ENCODE results near the gene BLCAP.
"Not testable (repeated sequence)": the region's sequence is repeated elsewhere in the genome, so short reads cannot be mapped to it uniquely, and the experiment has no call there.

The BLCAP gene

DNA sequence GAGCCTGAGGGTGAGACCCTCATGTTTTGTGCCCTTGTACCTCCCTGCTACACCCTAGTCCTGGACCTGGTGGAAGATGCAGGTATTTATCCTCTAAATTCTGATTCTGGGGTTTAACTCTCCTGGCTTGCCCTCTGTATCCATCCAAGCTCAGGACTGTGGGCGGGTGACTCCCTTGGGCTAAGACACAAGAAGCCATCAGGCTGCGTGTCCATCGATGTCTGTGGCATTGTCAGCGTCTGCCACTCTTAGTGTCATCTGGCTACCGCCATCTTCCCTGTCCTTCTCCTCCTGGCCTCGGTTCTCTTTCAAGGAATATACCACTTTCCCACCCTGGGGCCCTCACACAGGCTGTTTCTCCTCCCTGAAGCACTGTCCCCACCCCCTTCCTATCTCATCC lies 28.9 kb upstream of the BLCAP start:
- no peak for DNase-seq (ENCODE audit: low read depth)

GRCh38 chr20:37554721-37555298 lies 27.1 kb upstream of the BLCAP start:
- not testable (repeated sequence) for DNase-seq (ENCODE audit: low read depth)

- DNase-seq (ENCODE audit: low read depth), result no peak
Observed at GRCh38 chr20:37552415-37552814, 24.7 kb upstream of the BLCAP start.

GRCh38 chr20:37551660-37552059 lies 24.0 kb upstream of the BLCAP start:
- DNase-seq (ENCODE audit: low read depth), result not testable (repeated sequence)

DNA sequence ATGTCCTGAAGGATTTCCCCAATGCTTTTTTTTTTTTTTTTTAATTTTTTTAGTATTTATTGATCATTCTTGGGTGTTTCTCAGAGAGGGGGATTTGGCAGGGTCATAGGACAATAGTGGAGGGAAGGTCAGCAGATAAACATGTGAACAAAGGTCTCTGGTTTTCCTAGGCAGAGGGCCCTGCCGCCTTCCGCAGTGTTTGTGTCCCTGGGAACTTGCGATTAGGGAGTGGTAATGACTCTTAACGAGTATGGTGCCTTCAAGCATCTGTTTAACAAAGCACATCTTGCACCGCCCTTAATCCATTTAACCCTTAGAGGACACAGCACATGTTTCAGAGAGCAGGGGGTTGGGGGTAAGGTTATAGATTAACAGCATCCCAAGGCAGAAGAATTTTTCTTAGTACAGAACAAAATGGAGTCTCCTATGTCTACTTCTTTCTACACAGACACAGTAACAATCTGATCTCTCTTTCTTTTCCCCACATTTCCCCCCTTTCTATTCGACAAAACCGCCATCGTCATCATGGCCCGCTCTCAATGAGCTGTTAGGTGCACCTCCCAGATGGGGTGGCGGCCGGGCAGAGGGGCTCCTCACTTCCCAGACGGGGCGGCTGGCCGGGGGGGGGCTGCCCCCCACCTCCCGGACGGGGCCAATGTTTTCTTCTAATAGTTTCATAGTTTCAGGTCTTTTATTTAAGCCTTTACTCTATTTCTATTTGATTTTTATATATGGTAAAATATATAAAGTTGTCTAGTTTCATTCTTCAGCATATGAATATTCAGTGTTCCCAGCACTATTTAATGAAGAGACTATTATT lies 22.6 kb upstream of the BLCAP start:
- DNase-seq (ENCODE audit: low read depth), result not testable (repeated sequence)

GRCh38 chr20:37547912-37548311 lies 20.2 kb upstream of the BLCAP start:
- no peak for DNase-seq (ENCODE audit: low read depth)

- DNase-seq (ENCODE audit: low read depth), result no peak
Observed at GRCh38 chr20:37545516-37545915, 17.8 kb upstream of the BLCAP start.

- DNase-seq (ENCODE audit: low read depth), result no peak
Observed at GRCh38 chr20:37544386-37544785, 16.7 kb upstream of the BLCAP start.

DNA sequence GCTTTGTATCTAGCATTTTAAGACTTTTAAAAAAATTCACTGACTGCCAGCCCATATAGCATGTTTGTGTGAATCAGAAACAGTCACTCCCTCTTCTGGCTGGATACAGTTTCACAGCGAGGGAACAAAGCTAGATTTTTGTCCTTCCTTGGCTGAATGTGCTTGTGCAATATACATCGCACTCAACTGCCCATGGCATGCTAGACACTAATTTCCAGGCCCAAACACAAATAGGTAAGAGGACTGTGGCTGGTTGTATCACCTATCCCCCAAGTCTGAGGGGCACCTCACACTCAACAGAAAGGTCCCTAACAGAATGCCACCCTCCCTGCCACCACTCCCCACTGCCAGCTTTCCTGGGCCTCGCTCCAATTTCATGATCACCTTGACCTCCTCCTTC lies 16.2 kb upstream of the BLCAP start:
- DNase-seq (ENCODE audit: low read depth), result no peak

DNA sequence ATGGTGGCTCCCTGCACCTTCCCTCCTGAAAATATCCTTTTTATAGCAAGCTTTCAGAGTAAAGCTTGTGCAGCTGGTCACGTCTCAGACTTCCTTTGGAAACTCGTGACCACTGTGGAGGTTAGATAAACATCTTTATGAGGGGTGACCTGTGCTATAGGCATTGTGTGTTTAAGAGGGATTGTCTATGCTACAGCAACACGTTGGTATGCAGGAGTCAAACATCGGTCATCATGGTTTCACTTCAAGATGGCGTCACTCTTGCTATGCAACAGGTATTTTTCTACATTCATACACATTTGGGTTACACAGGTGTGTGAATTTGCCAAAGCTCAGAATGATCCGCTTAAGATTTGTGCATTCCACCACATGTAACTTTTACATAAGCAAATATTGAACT lies 14.6 kb upstream of the BLCAP start:
- no peak for DNase-seq (ENCODE audit: low read depth)

DNA sequence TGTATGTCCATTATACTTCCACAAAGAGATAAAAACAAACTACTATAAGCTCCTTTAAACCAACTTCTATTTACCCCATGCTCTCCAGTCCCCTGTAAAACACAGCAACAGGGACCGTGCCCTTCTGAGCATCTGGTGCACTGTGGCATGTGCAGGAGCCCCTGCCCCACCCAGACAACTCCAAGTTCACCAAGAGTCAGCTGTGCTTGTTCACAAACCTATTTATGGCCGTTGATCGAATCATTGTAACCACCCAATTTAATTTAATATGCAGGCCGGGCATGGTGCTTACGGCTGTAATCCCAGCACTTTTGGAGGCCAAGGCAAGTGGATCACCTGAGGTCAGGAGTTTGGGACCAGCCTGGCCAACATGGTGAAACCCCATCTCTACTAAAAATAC lies 13.7 kb upstream of the BLCAP start:
- no peak for DNase-seq (ENCODE audit: low read depth)

GRCh38 chr20:37540838-37541237 lies 13.2 kb upstream of the BLCAP start:
- DNase-seq (ENCODE audit: low read depth), result not testable (repeated sequence)

DNA sequence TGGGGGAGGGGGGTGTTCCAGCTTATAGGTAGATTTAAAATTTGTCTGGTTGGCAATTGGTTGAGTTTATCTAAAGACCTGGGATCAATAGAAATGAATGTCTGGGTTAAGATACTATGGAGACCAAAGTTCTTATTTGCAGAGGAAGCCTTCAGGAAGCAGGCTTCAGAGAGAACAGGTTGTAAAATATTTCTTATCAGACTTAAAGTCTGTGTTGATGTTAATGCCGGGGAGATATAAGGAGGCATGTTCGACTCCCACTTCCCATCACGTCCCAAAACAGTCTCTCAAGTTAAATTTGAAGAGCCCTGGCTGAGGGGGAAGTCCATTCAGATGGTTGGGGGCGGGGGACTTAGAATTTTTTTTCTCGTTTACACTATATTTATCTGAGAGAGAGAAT lies 12.3 kb upstream of the BLCAP start:
- DNase-seq (ENCODE audit: low read depth), result no peak

DNA sequence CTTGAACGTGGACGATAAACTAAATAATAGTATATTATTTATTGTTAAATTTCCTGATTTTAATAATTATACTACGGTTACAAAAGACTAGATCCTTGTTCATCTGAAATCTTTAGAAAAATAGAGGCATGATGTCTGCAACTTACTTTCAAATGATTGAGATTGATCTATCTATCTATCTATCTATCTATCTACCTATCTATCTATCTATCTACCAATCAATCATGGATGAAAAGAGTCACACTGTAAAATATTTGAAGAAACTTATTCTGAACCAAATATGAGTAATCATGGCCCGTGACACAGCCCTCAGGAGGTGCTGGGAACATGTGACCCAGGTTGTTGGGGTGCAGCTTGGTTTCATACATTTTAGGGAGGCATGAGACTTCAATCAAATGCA lies 11.7 kb upstream of the BLCAP start:
- no peak for DNase-seq (ENCODE audit: low read depth)

GRCh38 chr20:37538003-37538402 lies 10.3 kb upstream of the BLCAP start:
- DNase-seq (ENCODE audit: low read depth), result no peak

GRCh38 chr20:37537505-37537904 lies 9.8 kb upstream of the BLCAP start:
- no peak for DNase-seq (ENCODE audit: low read depth)

- no peak for DNase-seq (ENCODE audit: low read depth)
Observed at GRCh38 chr20:37535443-37536132, 7.9 kb upstream of the BLCAP start.

GRCh38 chr20:37534401-37535157 lies 6.9 kb upstream of the BLCAP start:
- DNase-seq (ENCODE audit: low read depth), result no peak

DNA sequence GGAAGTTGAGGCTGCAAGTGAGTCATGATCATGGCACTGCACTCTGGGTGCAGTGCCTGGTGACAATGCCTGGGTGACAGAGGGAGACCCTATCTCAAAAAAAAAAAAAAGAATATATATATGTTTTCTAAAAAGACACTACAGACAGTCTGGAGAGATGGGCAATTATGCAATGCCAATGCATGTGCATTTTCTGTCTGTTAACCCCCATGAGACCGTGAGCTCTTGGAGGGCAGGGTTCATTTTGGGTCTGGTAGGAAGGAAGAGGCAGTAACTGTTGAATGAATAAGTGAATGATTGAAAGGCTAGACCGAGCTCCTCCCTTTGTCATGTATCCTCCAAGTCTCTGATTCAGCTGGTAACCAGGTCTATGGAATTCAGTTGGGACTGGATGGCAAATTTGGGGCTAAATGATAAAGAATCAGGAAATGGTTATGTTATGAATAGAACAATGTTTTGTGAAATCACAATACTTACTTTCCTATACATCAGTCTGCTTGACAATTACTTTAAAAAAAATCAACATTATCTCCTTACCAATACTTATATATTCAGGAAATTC lies 5.6 kb upstream of the BLCAP start:
- no peak for DNase-seq (ENCODE audit: low read depth)

DNA sequence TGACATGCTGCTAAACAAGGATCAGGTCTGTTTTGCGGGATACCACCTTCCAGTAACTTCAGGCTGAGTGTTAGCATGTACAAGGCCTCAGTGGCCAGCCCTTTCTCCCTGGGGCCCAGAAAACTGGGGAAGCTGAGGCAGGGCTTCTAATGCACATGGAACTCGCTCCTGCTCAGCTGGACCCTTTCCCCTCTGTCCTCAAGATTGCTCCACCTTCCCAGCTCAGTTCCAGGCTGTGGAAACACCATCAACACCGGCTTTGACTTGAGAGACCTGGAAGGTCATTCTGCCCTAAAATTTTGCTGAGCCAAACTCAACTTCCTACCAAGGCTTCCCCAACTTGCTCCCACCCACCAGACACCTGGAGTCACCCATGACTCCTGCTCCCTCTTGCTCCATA lies 4.2 kb upstream of the BLCAP start:
- DNase-seq (ENCODE audit: low read depth), result no peak

DNA sequence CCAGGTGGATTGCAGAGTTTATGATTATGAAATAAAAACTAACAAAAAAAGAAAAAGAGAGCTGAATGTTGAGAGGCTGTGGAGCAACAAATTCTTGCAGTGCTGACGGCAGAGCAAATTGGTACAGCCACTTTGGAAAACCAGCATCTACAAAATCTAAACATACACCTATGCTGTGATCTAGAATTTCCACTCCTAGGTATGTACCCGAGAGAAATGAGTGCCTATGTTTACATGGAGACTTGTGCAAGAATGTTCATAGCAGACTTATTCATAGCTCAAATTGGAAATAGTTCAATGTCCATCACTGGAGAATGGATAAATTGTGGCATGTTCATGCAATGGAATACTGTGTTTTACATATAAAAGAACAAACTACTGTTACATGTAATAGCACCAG lies 3.0 kb upstream of the BLCAP start:
- no peak for DNase-seq (ENCODE audit: low read depth)

GRCh38 chr20:37529968-37530600 lies 2.4 kb upstream of the BLCAP start:
- DNase-seq (ENCODE audit: low read depth), result no peak

Data from activated T-helper 1 cell treated with Interleukin-2 at 50 U/mL for 16 hours (primary cell).